Fibroblast of lung (primary cell): ENCODE measurements around the gene PYCARD. TPM values are rescaled to one million over a fixed set of nuclear protein-coding genes. Genes with fewer than 3 reads are reported as not detected.
"Not testable (repeated sequence)": the region's sequence is repeated elsewhere in the genome, so short reads cannot be mapped to it uniquely, and the experiment has no call there.

Source experiments
- DNase-seq, 2 donors: peaks; one replicate each; pipeline versions ENCODE4 v3.0.0 to v3.0.0-alpha.2; 2010; ENCODE audit warnings: low read depth in 2 of 2
- H2AFZ ChIP-seq: 2 replicates; pipeline ENCODE4 v1.5.1; 2012; ENCODE audit warnings: low read length, control low read depth, inconsistent platforms
- H3K27ac ChIP-seq: 2 replicates; pipeline ENCODE4 v1.5.1; 2011; ENCODE audit warnings: low read length, control low read depth; ENCODE audit not compliant: insufficient read depth
- H3K27me3 ChIP-seq: 2 replicates; pipeline ENCODE4 v1.5.1; 2011; ENCODE audit warnings: mild to moderate bottlenecking, low read length; ENCODE audit not compliant: control insufficient read depth, insufficient read depth
- H3K36me3 ChIP-seq: 2 replicates; pipeline ENCODE4 v1.5.1; 2011; ENCODE audit warnings: low read length; ENCODE audit not compliant: control insufficient read depth, insufficient read depth
- H3K4me1 ChIP-seq: 2 replicates; pipeline ENCODE4 v1.5.1; 2011; ENCODE audit warnings: low read length; ENCODE audit not compliant: control insufficient read depth, insufficient read depth; ENCODE audit errors: extremely low read depth
- H3K4me2 ChIP-seq: 2 replicates; pipeline ENCODE4 v1.5.1; 2011; ENCODE audit warnings: low read length, control low read depth; ENCODE audit not compliant: insufficient read depth; ENCODE audit errors: extremely low read depth
- H3K4me3 ChIP-seq, 4 experiments: fragments of 200-600 bp in 1 of 4; sonication (generic) in 1 of 4; replicated peaks in 1 of 4; 2 replicates each; pipeline ENCODE4 v1.5.1; 2011 to 2016; ENCODE audit warnings: low read length in 4 of 4, low read depth in 3 of 4, mild to moderate bottlenecking in 3 of 4, control low read depth in 2 of 4, inconsistent platforms in 1 of 4, mixed read lengths in 1 of 4; ENCODE audit not compliant: insufficient read depth in 1 of 4; ENCODE audit errors: control extremely low read depth in 1 of 4
- H3K79me2 ChIP-seq: 2 replicates; pipeline ENCODE4 v1.5.1; 2012; ENCODE audit warnings: mild to moderate bottlenecking, low read length, inconsistent platforms; ENCODE audit not compliant: control insufficient read depth, insufficient read depth
- H3K9ac ChIP-seq: 2 replicates; pipeline ENCODE4 v1.5.1; 2011; ENCODE audit warnings: mild to moderate bottlenecking, low read length, control low read depth; ENCODE audit not compliant: insufficient read depth
- H3K9me3 ChIP-seq: 2 replicates; pipeline ENCODE4 v1.5.1; 2012; ENCODE audit warnings: low read depth, low read length; ENCODE audit not compliant: control insufficient read depth, insufficient read depth
- H4K20me1 ChIP-seq: 2 replicates; pipeline ENCODE4 v1.5.1; 2011; ENCODE audit warnings: low read length; ENCODE audit not compliant: control insufficient read depth, insufficient read depth; ENCODE audit errors: extremely low read depth
- CTCF ChIP-seq, 2 donors: IDR thresholded peaks in 1 of 2; conservative IDR thresholded peaks in 1 of 2; 1 replicate in 1 of 2; 2 replicates in 1 of 2; pipeline ENCODE4 v1.5.1; 2011 to 2012; ENCODE audit warnings: low read length in 2 of 2, control low read depth in 1 of 2, inconsistent platforms in 1 of 2, low read depth in 1 of 2, mild to moderate bottlenecking in 1 of 2
- EZH2 ChIP-seq: IDR thresholded peaks from 2 replicates; pipeline ENCODE4 v1.5.1; 2012; ENCODE audit warnings: low read length, control low read depth, mild to moderate bottlenecking; ENCODE audit errors: missing control alignments
- polyA plus RNA-seq, 2 donors: library from polyadenylated mRNA; depleted of rRNA in 1 of 2; stranded (reverse) in 1 of 2; unstranded in 1 of 2; fragments of >200 nt; gene quantifications; 2 replicates each; pipeline ENCODE4 v1.2.1, GENCODE V29; 2011 to 2012; ENCODE audit warnings: missing spikeins in 1 of 2
- total RNA-seq: library from RNA; depleted of rRNA; stranded (reverse); fragments of >200 nt; gene quantifications from 2 replicates; pipeline ENCODE4 v1.2.1, GENCODE V29; 2014

PYCARD gene
- total and polyA plus RNA-seq, 2 donors (not counting 1 experiment from before 2014, with no cell fraction given) = 18.4 to 103 TPM

DNA sequence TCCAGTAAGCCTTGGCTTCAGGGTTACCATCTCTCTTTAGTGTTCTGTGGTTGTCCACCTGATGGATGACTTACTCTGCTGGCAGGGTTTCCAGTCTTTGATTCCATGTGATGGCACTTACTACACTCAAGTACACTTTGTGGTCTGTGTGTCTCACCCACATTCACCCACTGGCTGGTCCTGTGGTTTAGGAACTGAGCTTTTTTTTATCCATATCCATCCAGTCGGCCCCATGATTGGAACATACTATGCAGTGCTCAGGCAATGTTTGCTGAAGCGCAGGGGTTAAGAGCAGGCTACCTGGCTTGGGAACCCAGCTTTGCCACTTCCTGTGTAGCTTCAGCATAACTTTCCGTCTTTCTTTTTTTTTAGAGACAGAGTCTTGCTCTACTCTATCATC is 25.4 kb downstream of the PYCARD start:
- H3K4me1 ChIP-seq = peaks cover 3% of the 10 kb centered on the region
- TF ChIP-seq EZH2 = no peak
- TF ChIP-seq CTCF (conservative IDR thresholded peaks at IDR 0.05 in 1 of 2, IDR thresholded peaks at IDR 0.05 in 1 of 2; ENCODE audit: low read depth in 1 of 2, low read length in 2 of 2) = no peak
- DNase-seq = peak; percentile 31 to 89

GRCh38 chr16:31170048-31170447 is 32.5 kb downstream of the PYCARD start:
- not testable (repeated sequence) for H3K4me1 ChIP-seq, H3K4me2 ChIP-seq, H3K9ac ChIP-seq, H3K9me3 ChIP-seq, H4K20me1 ChIP-seq, DNase-seq, H3K27me3 ChIP-seq, H3K36me3 ChIP-seq, H3K27ac ChIP-seq, H3K4me3 ChIP-seq, H3K79me2 ChIP-seq, H2AFZ ChIP-seq

More for the DNA sequence above, 25.4 kb downstream of the PYCARD start:
- Histone ChIP-seq H3K9ac (no peak overlapping the region), H3K36me3 (no peaks in the 10 kb centered on the region), H3K27ac (no peak overlapping the region), H3K4me3 (no peak overlapping the region), H3K79me2 (peaks cover 21% of the 10 kb centered on the region), H3K9me3 (no peaks in the 10 kb centered on the region), H2AFZ (no peak overlapping the region), H3K27me3 (no peaks in the 10 kb centered on the region), H3K4me2 (no peak overlapping the region), H4K20me1 (no peaks in the 10 kb centered on the region)

- no peaks in the 10 kb centered on the region for H3K4me1 ChIP-seq
- H3K9me3 ChIP-seq = no peaks in the 10 kb centered on the region
- no peak for DNase-seq
- H3K9ac ChIP-seq = no peak overlapping the region
- H3K27me3 ChIP-seq = no peaks in the 10 kb centered on the region
- H2AFZ ChIP-seq = no peak overlapping the region
- H3K36me3 ChIP-seq = no peaks in the 10 kb centered on the region
- H3K4me3 ChIP-seq = no peak overlapping the region
- H3K79me2 ChIP-seq = no peaks in the 10 kb centered on the region
- no peaks in the 10 kb centered on the region for H4K20me1 ChIP-seq
- H3K4me2 ChIP-seq = no peak overlapping the region
- no peak overlapping the region for H3K27ac ChIP-seq
- TF ChIP-seq EZH2 (no peak), CTCF (conservative IDR thresholded peaks at IDR 0.05 in 1 of 2, IDR thresholded peaks at IDR 0.05 in 1 of 2; ENCODE audit: low read depth in 1 of 2, low read length in 2 of 2) (no peak)
Observed at GRCh38 chr16:31168848-31169247, 33.7 kb downstream of the PYCARD start.
